Endothelial cell of umbilical vein (primary cell): ENCODE results near the gene LTBP2. TPM values are rescaled to one million over a fixed set of nuclear protein-coding genes. Genes with fewer than 3 reads are reported as not detected.

Experiments
- BruUV-seq: library from RNA; stranded (reverse); fragments of 400-500 nt; replicated peaks from 2 replicates; lab custom pipeline; 2021; lab: Mats Ljungman, UMichigan
- CTCF ChIA-PET: fragments of 300-600, 350-600 bp; sonication (Branson Sonifier 250); formaldehyde crosslinking; loops from one replicate; lab custom pipeline; 2021; ENCODE audit warnings: antibody characterized with exemption, inconsistent platforms; lab: Charles Lee
- POLR2A ChIA-PET: fragments of 300-600, 350-600 bp; sonication (Branson Sonifier 250); formaldehyde crosslinking; loops from one replicate; lab custom pipeline; 2021; ENCODE audit warnings: antibody characterized with exemption, inconsistent platforms; lab: Charles Lee
- DNase-seq: peaks from one replicate; pipeline ENCODE4 v3.0.0-alpha.2; 2011; ENCODE audit warnings: low read depth, low spot score
- FAIRE-seq: peaks from 2 replicates; lab custom pipeline; 2011; peaks lifted over from hg19 to GRCh38; lab: Jason Lieb, UNC
- H2AFZ ChIP-seq: 2 replicates; pipeline ENCODE4 v1.6.0; 2012; ENCODE audit warnings: low read depth, low read length, control low read depth, inconsistent platforms
- H3K27ac ChIP-seq: 2 replicates; pipeline ENCODE4 v1.5.1; 2011; ENCODE audit warnings: low read depth, mild to moderate bottlenecking, control low read depth, low read length, moderate library complexity; ENCODE audit not compliant: insufficient read depth
- H3K27me3 ChIP-seq, 2 experiments: 2 replicates each; pipeline versions ENCODE4 v1.6.0 to v1.6.1; 2011; ENCODE audit warnings: low read length in 2 of 2, mixed read lengths in 1 of 2; ENCODE audit not compliant: control insufficient read depth in 2 of 2, insufficient read depth in 2 of 2
- H3K36me3 ChIP-seq, 2 experiments: 2 replicates in 1 of 2; 3 replicates in 1 of 2; pipeline ENCODE4 v1.5.1; 2011; ENCODE audit warnings: low read length in 2 of 2, mild to moderate bottlenecking in 1 of 2, moderate library complexity in 1 of 2; ENCODE audit not compliant: control insufficient read depth in 2 of 2, insufficient read depth in 2 of 2; ENCODE audit errors: extremely low read depth in 1 of 2
- H3K4me1 ChIP-seq: 3 replicates; pipeline ENCODE4 v1.5.1; 2011; ENCODE audit warnings: mild to moderate bottlenecking, low read length; ENCODE audit not compliant: control insufficient read depth, insufficient read depth; ENCODE audit errors: extremely low read depth
- H3K4me2 ChIP-seq: 2 replicates; pipeline ENCODE4 v1.6.1; 2011; ENCODE audit warnings: low read length, control low read depth, mixed read lengths; ENCODE audit not compliant: insufficient read depth
- H3K4me3 ChIP-seq, 3 experiments: fragments of 200-600 bp in 1 of 3; sonication (generic), shearing (Covaris generic) in 1 of 3; replicated peaks in 1 of 3; 2 replicates each; pipeline ENCODE4 v1.5.1; 2011 to 2016; ENCODE audit warnings: control low read depth in 3 of 3, low read length in 3 of 3, mild to moderate bottlenecking in 2 of 3, inconsistent platforms in 1 of 3, low read depth in 1 of 3, moderate library complexity in 1 of 3; ENCODE audit not compliant: insufficient read depth in 1 of 3
- H3K79me2 ChIP-seq: 2 replicates; pipeline ENCODE4 v1.6.0; 2012; ENCODE audit warnings: low read length, inconsistent platforms; ENCODE audit not compliant: control insufficient read depth, insufficient read depth
- H3K9ac ChIP-seq: replicated peaks from 2 replicates; pipeline ENCODE3; 2011; ENCODE audit warnings: low read length, control low read depth; ENCODE audit not compliant: insufficient read depth; ENCODE audit errors: extremely low read depth
- H3K9me1 ChIP-seq: replicated peaks from 3 replicates; pipeline ENCODE4 v1.6.0; 2011; ENCODE audit warnings: mild to moderate bottlenecking, low read length; ENCODE audit not compliant: control insufficient read depth, insufficient read depth; ENCODE audit errors: extremely low read depth
- H3K9me3 ChIP-seq: replicated peaks from 2 replicates; pipeline ENCODE4 v1.5.1; 2012; ENCODE audit warnings: low read length, inconsistent platforms; ENCODE audit not compliant: control insufficient read depth, insufficient read depth
- H4K20me1 ChIP-seq: replicated peaks from 2 replicates; pipeline ENCODE3; 2011; ENCODE audit warnings: mild to moderate bottlenecking, low read length; ENCODE audit not compliant: control insufficient read depth, insufficient read depth; ENCODE audit errors: extremely low read depth
- EZH2 ChIP-seq: IDR thresholded peaks from 2 replicates; pipeline ENCODE4 v1.6.1; 2012; ENCODE audit warnings: borderline replicate concordance, low read depth, mild to moderate bottlenecking, moderate library complexity, low read length, inconsistent platforms; ENCODE audit not compliant: severe bottlenecking
- FOS ChIP-seq: IDR thresholded peaks from 2 replicates; pipeline ENCODE4 v1.6.1; 2011; ENCODE audit warnings: mild to moderate bottlenecking, low read length, moderate library complexity, borderline replicate concordance; ENCODE audit not compliant: insufficient read depth
- GATA2 ChIP-seq: IDR thresholded peaks from 2 replicates; pipeline ENCODE4 v1.7.0; 2011; ENCODE audit warnings: low read depth, mild to moderate bottlenecking, moderate library complexity, mixed read lengths, low read length; ENCODE audit not compliant: insufficient read length, insufficient read depth
- JUN ChIP-seq: IDR thresholded peaks from 2 replicates; pipeline ENCODE4 v1.6.1; 2011; ENCODE audit warnings: borderline replicate concordance, low read depth; ENCODE audit not compliant: insufficient read length, insufficient read depth
- MYC ChIP-seq: IDR thresholded peaks from one replicate; pipeline ENCODE4 v1.6.1; 2011; ENCODE audit warnings: mild to moderate bottlenecking, low read depth, low read length
- POLR2A ChIP-seq: IDR thresholded peaks from 2 replicates; pipeline ENCODE4 v1.6.1; 2012; ENCODE audit warnings: low read depth, mild to moderate bottlenecking, control low read depth, low read length
- POLR2AphosphoS5 ChIP-seq: IDR thresholded peaks from 2 replicates; pipeline ENCODE4 v1.6.1; 2012; ENCODE audit warnings: low read depth, mild to moderate bottlenecking, control low read depth, low read length, moderate library complexity; ENCODE audit not compliant: insufficient read depth
- dilution Hi-C: fragments of 300-500 bp; cut with MboI; formaldehyde crosslinking; loops from one replicate; pipeline ENCODE4 v1.15.0; 2019; ENCODE audit warnings: low sequenced_read_pairs; ENCODE audit not compliant: extremely low pct_ligation_motif_present
- intact Hi-C: fragments of 100-400 bp; cut with micrococcal nuclease; formaldehyde crosslinking; loops from one replicate; pipeline ENCODE4 v1.10.0; 2022
- polyA plus RNA-seq, 4 experiments: library from polyadenylated mRNA; depleted of rRNA in 3 of 4; stranded (reverse) in 3 of 4; unstranded in 1 of 4; fragments of >200 nt; gene quantifications; 2 replicates each; pipeline versions ENCODE4 v1.2.1 to v1.2.3, GENCODE V29; 2011 to 2012; ENCODE audit warnings: missing spikeins in 1 of 4
- total RNA-seq: library from RNA; stranded (reverse); gene quantifications from 2 replicates; pipeline ENCODE4 v1.2.3, GENCODE V29; 2021
- TF ChIP-seq, protein P1 (sequence below), 2 donors: IDR thresholded peaks; 1 replicate in 1 of 2; 2 replicates in 1 of 2; pipeline ENCODE4 v1.5.1; 2011; ENCODE audit warnings: low read length in 2 of 2, mild to moderate bottlenecking in 2 of 2, moderate library complexity in 2 of 2, control low read depth in 1 of 2, inconsistent platforms in 1 of 2, low read depth in 1 of 2; ENCODE audit not compliant: insufficient read depth in 1 of 2; ENCODE audit errors: extremely low read depth in 1 of 2
- TF ChIP-seq, protein P2 (sequence below): IDR thresholded peaks from 2 replicates; pipeline ENCODE4 v1.6.1; 2011; ENCODE audit not compliant: insufficient read depth, insufficient read length

LTBP2 gene
- total and polyA plus RNA-seq, 2 donors (not counting 3 experiments of a cell fraction or from before 2014, with no cell fraction given): 209 to 268 TPM

DNA sequence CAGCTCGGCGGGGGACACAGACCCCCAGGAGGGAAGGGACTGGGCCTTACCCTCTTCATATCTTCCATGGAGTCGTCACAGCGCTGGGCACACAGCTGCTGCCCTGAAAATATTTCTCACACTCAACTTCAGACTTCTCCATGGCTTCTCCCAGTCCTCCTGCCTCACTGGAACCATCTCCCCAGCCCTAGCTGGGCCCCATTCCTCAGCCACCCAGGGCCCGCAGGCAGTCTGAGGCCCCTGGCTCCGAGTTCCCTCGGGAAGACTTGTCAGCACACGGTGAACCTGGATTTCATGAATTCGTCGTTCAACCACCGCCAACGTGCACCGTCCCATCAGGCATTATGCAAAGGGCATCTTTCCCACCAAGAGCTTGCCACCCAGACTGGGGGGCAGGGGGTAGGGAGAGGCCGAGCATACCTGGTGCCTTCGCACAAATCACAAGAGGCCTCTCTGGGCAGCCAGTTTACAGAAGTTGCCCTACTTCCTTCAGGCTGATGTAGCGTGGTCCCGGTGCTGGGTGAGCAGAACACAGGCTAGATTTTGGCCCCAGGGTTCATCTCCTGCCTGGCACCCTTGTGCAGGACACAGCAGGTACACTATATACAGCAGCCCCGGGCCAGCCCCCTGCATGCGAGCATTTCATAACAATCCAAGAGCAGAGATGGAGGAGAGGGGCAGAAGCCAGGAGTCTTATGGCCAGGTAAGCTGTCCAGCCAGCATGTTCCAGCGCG, 44.2 kb downstream of the LTBP2 start:
- no TSS peak for BruUV-seq
- Histone ChIP-seq H3K4me2 (no peak overlapping the region), H3K27ac (no peak overlapping the region), H4K20me1 (no peaks in the 10 kb centered on the region), H3K79me2 (peaks cover 80% of the 10 kb centered on the region), H3K9me3 (no peaks in the 10 kb centered on the region), H3K4me1 (peaks cover 30% of the 10 kb centered on the region), H2AFZ (no peak overlapping the region), H3K9ac (no peak overlapping the region), H3K4me3 (no peak overlapping the region), H3K36me3 (peaks cover 11 to 15% of the 10 kb centered on the region in 2 experiments), H3K9me1 (no peaks in the 10 kb centered on the region), H3K27me3 (no peaks in the 10 kb centered on the region)
- FAIRE-seq (no peak), DNase-seq (no peak)
- POLR2A ChIA-PET: no interaction called here
- CTCF ChIA-PET: no interaction called here
- dilution Hi-C loops: no loop called here
- intact Hi-C loops: no loop called here
- no peak for TF ChIP-seq POLR2A
- TF ChIP-seq EZH2: no peak
- TF ChIP-seq, protein P1, sequence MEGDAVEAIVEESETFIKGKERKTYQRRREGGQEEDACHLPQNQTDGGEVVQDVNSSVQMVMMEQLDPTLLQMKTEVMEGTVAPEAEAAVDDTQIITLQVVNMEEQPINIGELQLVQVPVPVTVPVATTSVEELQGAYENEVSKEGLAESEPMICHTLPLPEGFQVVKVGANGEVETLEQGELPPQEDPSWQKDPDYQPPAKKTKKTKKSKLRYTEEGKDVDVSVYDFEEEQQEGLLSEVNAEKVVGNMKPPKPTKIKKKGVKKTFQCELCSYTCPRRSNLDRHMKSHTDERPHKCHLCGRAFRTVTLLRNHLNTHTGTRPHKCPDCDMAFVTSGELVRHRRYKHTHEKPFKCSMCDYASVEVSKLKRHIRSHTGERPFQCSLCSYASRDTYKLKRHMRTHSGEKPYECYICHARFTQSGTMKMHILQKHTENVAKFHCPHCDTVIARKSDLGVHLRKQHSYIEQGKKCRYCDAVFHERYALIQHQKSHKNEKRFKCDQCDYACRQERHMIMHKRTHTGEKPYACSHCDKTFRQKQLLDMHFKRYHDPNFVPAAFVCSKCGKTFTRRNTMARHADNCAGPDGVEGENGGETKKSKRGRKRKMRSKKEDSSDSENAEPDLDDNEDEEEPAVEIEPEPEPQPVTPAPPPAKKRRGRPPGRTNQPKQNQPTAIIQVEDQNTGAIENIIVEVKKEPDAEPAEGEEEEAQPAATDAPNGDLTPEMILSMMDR (IDR thresholded peaks at IDR 0.05; ENCODE audit: extremely low read depth in 1 of 2, insufficient read depth in 1 of 2, low read depth in 1 of 2, low read length in 2 of 2): no peak
- TF ChIP-seq MYC: no peak
- TF ChIP-seq GATA2: no peak
- TF ChIP-seq JUN: no peak
- TF ChIP-seq FOS: no peak
- TF ChIP-seq, protein P2, sequence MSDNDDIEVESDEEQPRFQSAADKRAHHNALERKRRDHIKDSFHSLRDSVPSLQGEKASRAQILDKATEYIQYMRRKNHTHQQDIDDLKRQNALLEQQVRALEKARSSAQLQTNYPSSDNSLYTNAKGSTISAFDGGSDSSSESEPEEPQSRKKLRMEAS: no peak
- TF ChIP-seq POLR2AphosphoS5: no peak
